Left forelimb (tissue), 1 donor: ENCODE measurements around the gene SLC2A13.
"Not testable (repeated sequence)": the region's sequence is repeated elsewhere in the genome, so short reads cannot be mapped to it uniquely, and the experiment has no call there.

Experiments used
- DNase-seq: peaks from one replicate; pipeline ENCODE4 v3.0.0-alpha.2; 2018; ENCODE audit warnings: low spot score

The SLC2A13 gene

DNA sequence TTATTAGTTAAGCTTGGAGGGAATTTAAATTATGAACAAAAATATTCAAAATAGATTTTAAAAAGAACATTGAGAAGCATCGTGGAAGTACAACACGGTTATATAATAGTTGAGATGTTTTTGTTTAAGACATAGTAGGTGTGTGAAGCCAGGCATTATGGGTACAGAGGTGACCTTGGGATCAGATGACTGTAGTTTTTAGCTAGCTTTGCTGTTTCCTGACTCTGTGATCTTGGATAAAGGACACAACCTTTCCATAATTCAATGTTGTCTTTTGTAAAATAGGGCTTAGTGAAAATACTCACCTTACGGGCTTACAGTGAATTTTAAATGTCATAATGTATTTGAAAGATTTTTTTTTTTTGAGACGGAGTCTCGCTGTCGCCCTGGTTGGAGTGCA is 239.7 kb downstream of the SLC2A13 start:
- DNase-seq: no peak

DNA sequence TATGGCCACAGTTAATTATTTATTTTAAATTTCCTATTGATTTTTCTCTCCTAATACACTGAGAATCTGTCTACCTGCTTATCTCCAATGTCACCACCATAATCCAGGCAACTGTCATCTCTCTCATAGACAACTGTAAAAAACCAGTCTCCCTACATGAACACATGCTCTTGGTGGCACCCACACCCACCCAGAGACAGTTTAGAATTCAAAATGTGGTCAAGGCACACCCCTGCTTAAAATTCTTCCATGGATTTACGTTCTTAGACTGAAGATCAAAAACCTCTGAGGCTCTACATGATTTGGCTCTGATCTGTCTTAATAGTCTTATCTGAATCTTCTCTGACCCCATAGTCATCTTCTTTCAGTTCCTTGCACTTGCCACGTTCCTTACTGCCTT is 245.2 kb downstream of the SLC2A13 start:
- DNase-seq: no peak

DNA sequence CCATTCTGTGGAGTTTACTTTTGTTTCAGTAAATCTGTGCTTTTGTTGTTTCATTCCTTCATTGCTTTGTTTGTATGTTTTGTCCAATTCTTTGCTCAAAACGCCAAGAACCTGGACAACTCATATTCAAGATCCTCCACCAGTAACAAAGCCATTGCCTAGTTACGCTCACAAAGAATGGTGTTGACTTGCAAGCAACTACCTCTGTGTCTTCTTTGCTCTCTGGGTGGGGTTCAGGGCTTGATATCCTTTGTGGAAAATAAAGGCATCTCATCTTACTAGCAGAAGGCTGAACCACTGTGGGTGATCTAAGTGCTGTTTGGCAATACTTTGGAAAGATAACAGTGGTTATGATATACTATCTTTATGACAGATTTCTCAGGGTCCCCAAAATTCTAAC is 252.9 kb downstream of the SLC2A13 start:
- no peak for DNase-seq

- no peak for DNase-seq
Measured at GRCh38 chr12:39852346-39852745, 253.5 kb downstream of the SLC2A13 start.

DNA sequence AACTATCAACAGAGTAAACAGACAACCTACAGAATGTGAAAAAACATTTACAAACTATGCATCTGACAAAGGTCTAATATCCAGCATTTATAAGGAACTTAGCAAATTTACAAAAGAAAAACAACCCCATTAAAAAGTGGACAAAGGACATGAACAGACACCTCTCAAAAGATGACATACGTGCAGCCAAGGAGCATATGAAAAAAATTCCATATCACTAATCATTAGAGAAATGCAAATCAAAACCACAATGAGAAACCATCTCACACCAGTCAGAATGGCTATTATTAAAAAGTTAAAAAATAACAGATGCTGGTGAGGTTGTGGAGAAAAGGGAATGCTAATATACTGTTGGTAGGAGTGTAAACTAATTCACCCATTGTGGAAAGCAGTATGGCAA is 257.7 kb downstream of the SLC2A13 start:
- not testable (repeated sequence) for DNase-seq

DNA sequence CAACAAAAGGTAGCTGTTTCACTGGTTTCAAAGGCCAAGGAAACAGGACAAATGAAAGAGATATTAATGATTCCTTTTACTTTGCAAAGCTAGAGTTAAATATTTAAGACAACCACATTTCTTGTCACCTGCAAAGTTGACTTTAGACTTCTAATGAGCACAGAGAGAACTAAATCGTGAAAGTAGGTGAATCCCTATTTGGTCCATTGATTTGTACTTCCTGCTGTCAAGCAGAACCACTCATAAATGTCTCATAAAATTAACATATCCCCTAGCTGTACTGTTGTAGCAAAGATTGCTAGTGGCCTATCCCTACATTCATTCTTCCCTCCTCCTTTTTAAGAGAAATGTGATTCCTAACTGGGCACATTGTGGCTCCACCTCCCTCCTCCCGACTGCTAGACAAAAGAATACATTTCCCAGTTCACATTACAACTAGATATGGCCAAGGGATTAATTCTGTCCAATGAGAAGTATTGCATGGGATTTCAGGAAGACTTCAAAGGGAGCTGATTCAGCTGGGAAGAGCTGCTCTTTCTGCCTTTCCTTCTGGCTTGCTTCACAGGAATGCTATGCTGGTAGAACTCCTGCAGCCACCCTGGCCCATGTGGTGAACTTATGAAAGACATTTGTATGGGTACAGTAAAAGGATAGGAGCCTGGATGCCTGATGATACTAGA is 258.8 kb downstream of the SLC2A13 start:
- no peak for DNase-seq

DNA sequence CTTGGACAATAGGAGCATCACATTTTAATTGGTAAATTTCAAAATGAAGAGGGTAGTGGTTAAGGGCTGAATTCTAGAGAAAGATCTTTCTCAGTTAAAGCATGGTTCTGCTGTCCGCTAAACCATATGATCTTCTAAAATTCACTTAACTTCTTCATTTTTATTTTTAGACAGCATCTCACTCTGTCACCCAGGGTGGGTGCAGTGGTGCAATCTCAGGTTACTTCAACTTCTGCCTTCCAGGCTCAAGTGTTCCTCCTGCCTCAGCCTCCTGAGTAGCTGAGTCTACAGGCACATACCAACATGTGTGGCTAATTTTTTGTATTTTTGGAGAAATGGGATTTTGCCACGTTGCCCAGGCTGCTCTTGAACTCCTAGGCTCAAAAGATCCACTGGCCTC is 259.6 kb downstream of the SLC2A13 start:
- no peak for DNase-seq

GRCh38 chr12:39840422-39840821 is 265.5 kb downstream of the SLC2A13 start:
- no peak for DNase-seq

DNA sequence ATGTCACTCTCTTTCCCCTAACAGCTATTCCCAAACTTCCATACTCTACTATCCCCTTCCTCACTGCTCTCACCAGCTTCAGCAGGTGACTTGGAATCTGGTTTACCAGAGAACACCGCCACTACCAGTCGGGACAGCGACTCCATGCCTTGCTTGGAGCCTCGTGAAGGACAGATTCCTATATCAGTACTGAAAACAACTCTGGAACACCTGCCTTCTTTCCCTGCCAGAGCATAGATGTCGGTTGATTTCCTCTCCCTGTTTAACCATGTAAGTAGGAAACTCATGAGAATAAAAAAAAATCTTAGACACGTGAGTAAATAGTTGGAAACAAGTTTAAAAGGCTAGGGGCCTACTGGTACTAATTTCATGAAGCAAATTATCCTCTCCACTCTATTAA is 266.8 kb downstream of the SLC2A13 start:
- DNase-seq: no peak

DNA sequence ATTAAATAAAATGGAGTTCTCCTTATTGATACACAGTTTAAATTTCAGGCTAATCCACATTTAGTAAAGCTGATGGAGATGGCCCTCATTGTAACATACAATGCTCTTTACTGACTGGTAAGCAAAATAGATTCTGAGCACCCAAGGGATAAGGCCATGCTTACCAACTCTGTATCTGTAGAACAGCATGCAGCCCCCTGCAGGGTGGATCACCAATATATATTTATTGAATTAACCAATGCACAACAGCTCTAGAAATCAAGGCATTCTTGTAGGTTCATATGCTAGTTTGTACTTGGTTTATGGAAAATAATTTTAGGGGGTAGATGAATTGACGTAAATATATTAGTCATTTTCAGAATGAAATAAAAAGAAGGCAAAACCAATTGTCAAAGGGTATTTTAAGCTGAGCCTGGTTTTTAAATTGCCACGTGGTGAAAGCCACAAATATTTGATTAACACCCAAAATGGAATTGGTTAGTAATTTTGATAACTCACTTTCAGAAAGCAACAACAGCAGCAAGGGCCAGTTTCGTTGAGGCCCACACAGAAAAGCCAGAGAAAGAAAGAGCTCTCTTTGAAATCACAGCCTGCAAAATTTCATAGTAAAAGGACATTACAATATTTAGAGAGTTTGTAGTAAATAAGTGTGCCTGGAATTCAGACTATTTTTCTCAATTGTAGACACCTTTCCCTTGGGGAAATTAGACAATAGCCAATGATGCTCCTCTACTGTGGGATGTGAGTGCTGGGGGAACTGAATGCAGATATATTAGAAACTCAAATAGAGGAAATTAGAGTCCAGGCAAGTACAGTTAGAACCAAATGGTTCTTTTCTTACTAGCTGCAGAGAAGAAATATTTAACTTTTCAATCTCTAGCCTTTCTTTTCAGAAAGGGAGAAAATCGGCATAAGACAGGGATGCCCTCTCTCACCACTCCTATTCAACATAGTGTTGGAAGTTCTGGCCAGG is 270.1 kb downstream of the SLC2A13 start:
- DNase-seq: no peak

DNA sequence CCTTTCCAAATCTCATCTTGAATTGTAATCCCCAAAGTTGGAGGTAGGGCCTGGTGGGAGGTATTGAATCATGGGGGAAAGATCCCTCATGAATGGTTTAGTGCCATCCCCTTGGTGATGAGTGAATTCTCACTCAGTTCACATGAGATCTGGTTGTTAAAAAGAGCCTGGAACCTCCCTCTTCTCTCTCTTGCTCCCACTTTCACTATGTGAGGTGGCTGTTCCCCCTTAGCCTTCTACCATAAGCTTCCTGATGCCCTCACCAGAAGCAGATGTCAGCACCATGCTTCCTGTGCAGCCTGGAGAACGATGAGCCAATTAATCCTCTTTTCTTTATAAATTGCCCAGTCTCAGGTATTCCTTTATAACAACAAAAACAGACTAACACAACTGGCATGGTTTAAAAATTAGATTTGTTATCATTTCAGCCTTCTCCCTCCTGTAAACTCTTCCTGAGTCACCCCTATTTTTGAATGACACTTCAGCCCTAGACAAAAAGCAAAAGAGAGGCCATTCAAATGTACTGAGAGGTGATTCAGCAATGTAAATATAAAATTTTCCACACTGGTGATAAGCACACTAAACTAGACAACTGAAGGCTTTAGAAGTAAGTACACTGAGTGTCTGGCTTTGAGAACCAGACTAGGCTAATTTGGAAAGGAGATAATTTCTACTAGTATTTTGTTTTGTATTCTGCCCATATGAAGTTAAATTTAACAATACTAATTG is 274.1 kb downstream of the SLC2A13 start:
- DNase-seq: no peak

DNA sequence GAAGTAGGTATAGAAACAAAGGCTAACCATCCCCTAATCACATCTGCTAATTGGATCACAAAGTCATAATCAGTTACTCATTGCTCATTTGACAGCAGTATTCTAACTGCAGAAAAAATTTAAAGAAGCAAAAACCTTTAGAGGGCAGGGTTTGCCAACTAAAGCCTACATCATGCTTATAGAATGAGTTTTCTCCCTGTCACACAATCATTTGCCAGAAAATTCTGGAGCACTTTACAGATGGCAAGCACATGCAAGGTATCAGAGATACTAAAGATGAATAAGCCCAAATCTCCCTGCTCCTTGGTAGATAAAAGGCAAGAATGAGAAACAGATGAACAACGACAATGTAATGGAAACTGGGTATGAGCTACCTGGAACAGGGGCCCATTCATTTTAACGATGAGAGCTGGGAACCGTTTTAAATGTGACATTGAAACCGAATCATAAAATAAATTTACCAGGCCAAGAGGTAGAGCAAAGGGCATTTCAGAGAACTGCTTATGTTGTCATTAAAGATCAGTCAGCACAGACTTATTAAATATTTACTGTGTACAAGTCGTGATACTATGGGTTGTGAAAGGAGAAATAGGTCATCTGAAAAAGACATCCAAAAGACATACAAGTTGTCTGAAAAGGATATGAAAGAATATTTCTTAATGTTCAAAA is 274.9 kb downstream of the SLC2A13 start:
- DNase-seq: no peak

DNA sequence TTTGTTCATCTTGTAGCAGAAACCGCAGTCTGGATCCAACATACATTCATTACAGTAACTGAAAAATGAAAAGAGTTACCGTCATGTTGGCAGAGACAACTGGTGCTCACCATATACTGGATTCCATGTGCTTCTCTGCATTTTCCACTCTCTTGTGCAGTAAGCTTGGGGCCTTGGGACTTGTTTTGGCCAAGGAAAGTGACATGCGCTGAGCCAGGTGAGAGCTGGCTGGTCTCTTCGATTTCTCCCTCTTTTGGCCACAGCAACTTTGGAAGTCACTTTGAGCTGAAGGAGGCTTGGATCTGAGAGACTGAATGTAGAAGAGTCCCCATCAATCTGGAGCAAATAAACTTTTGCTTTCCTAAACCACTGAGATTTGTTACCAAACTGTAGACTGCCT is 275.7 kb downstream of the SLC2A13 start:
- DNase-seq: no peak

- DNase-seq: no peak
Measured at GRCh38 chr12:39824505-39825212, 281.2 kb downstream of the SLC2A13 start.

DNA sequence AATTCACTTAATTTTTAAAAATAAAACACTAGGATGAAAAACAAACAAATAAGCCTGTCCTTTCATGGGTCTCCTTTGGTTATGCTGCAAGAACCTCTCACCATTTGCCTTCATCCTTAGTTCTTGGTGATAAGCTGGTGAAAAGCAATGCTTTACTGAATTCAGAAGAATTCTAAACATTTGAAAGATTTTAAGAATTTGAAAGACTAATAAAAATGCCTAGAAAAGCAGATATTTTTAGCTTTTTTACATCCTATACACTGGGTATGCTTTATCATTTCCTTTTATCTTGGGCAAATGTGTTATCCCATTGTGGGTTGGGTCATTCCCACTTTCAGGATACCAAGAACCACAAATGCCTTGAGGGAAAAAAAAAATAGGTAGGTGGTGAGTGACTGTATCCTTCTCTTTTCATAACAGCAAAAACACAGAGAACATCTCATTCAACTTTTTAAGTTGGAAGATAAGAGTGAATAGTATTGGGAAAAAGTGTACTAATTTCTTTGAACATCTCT is 289.2 kb downstream of the SLC2A13 start:
- DNase-seq: no peak

DNA sequence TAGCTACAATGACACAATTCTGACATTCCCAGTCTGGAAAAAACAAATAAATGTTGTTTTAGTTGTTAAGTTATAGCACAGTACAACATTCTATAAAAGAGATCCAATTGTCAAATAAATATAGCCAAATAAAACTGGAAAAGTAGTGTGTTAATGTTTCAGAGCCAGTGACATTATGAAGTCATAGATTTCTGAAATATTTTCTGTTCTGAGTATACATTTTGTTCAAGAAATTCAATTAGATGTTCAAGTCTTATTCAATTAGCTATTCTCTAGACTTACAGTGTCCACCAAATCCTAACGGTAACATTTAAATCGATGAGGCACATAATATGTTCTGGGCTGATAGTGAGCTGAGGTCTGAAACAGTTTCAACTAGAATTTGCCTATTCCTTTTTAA is 290.1 kb downstream of the SLC2A13 start:
- no peak for DNase-seq

GRCh38 chr12:39814626-39815025 is 291.3 kb downstream of the SLC2A13 start:
- DNase-seq: no peak

DNA sequence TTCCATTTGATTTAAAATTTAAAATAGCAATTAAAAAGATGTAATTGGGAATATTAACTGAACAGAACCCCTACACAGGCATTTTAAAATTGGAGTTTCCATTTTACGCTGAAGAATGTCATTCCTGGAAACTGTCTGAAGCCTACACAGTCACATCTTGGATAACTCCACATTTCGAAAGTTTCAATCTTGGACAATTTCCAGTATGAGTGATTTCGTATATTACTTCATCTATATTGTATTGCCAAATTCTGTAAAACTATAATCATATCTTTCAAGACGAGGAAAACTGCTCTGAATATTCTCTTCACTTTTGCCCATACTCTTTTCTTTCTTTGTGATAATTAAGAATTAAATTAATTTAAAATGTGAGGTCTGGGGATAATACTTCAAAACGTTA is 292.1 kb downstream of the SLC2A13 start:
- no peak for DNase-seq

DNA sequence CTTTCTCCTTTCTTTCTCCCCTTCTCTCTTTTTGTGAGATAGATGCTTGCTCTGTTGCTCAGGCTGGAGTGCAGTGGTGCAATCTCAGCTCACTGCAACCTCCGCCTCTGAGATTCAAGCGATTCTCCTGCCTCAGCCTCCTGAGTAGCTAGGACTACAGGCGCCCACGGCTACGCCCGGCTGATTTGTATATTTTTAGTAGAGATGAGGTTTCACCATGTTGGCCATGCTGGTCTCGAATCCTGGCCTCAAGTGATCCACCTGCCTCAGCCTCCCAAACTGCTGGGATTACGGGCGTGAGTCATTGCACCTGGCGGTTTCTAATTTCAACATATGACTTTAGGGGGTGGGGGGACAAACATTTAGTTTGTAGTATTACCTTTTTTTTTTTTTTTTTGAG is 293.4 kb downstream of the SLC2A13 start:
- not testable (repeated sequence) for DNase-seq

GRCh38 chr12:39807043-39807442 is 298.8 kb downstream of the SLC2A13 start:
- no peak for DNase-seq

GRCh38 chr12:39805651-39806050 is 300.2 kb downstream of the SLC2A13 start:
- DNase-seq: no peak
